H1 (cell line): ENCODE results near the gene AFAP1L2. TPM values are rescaled to one million over a fixed set of nuclear protein-coding genes. Genes with fewer than 3 reads are reported as not detected.

Experiments used
- CTCF ChIA-PET: fragments of 300-600 bp; sonication (Branson Sonifier 250); formaldehyde crosslinking; loops from one replicate; lab custom pipeline; 2021; ENCODE audit not compliant: partially characterized antibody; lab: Charles Lee
- POLR2A ChIA-PET: fragments of 300-600 bp; sonication (Branson Sonifier 250); formaldehyde crosslinking; loops from one replicate; lab custom pipeline; 2021; ENCODE audit warnings: inconsistent platforms; ENCODE audit not compliant: partially characterized antibody; lab: Charles Lee
- DNase-seq, 2 experiments: peaks; one replicate each; pipeline versions ENCODE4 v3.0.0 to v3.0.0-alpha.2; 2010 to 2022; ENCODE audit warnings: low spot score in 2 of 2, low read depth in 1 of 2, mixed read lengths in 1 of 2
- FAIRE-seq: peaks from 2 replicates; lab custom pipeline; 2011; peaks lifted over from hg19 to GRCh38; lab: Jason Lieb, UNC
- H2AFZ ChIP-seq: 2 replicates; pipeline ENCODE4 v1.8.1; 2012; ENCODE audit warnings: low read length, inconsistent platforms
- H2AK5ac ChIP-seq: 2 replicates; pipeline ENCODE4 v1.6.1; 2013; ENCODE audit warnings: low read depth, low read length
- H2BK120ac ChIP-seq: replicated peaks from 2 replicates; pipeline ENCODE3; 2013; ENCODE audit warnings: low read depth, low read length, inconsistent platforms
- H2BK12ac ChIP-seq: 2 replicates; pipeline ENCODE4 v1.6.1; 2013; ENCODE audit warnings: low read depth, low read length
- H2BK15ac ChIP-seq: 2 replicates; pipeline ENCODE4 v1.6.1; 2013; ENCODE audit warnings: low read length
- H2BK20ac ChIP-seq: 2 replicates; pipeline ENCODE4 v1.6.1; 2013; ENCODE audit warnings: low read length
- H2BK5ac ChIP-seq: 2 replicates; pipeline ENCODE4 v1.6.1; 2013; ENCODE audit warnings: low read depth, low read length
- H3K14ac ChIP-seq: 2 replicates; pipeline ENCODE4 v1.6.1; 2013; ENCODE audit warnings: inconsistent platforms; ENCODE audit not compliant: insufficient read length
- H3K18ac ChIP-seq: 2 replicates; pipeline ENCODE4 v1.6.1; 2013; ENCODE audit warnings: low read length; ENCODE audit errors: extremely low read depth
- H3K23ac ChIP-seq: 2 replicates; pipeline ENCODE4 v1.6.1; 2013; ENCODE audit warnings: inconsistent platforms; ENCODE audit not compliant: insufficient read length
- H3K23me2 ChIP-seq: 2 replicates; pipeline ENCODE4 v1.6.1; 2013; ENCODE audit warnings: low read depth, low read length
- H3K27ac ChIP-seq: 2 replicates; pipeline ENCODE4 v1.6.1; 2011; ENCODE audit warnings: low read depth, low read length, inconsistent platforms
- H3K27me3 ChIP-seq, 4 experiments: replicated peaks in 1 of 4; 1 replicate in 1 of 4; 2 replicates in 3 of 4; pipeline versions ENCODE4 v1.6.1 to v1.8.1; 2011 to 2013; ENCODE audit warnings: low read length in 3 of 4, mild to moderate bottlenecking in 3 of 4, inconsistent platforms in 2 of 4, mixed read lengths in 2 of 4, moderate library complexity in 1 of 4; ENCODE audit not compliant: control insufficient read depth in 3 of 4, insufficient read depth in 3 of 4; ENCODE audit errors: extremely low read depth in 1 of 4
- H3K36me3 ChIP-seq, 4 experiments: 2 replicates each; pipeline versions ENCODE4 v1.6.1 to v1.8.1; 2011 to 2013; ENCODE audit warnings: mild to moderate bottlenecking in 4 of 4, low read length in 3 of 4, moderate library complexity in 2 of 4, control low read depth in 1 of 4, inconsistent platforms in 1 of 4; ENCODE audit not compliant: insufficient read depth in 4 of 4, control insufficient read depth in 2 of 4
- H3K4ac ChIP-seq: replicated peaks from 2 replicates; pipeline ENCODE3; 2013; ENCODE audit warnings: low read length, low read depth, mixed read lengths, inconsistent platforms; ENCODE audit not compliant: insufficient read length
- H3K4me1 ChIP-seq, 4 experiments: replicated peaks in 1 of 4; 1 replicate in 1 of 4; 2 replicates in 3 of 4; pipeline versions ENCODE4 v1.6.1 to v1.8.1; 2011 to 2013; ENCODE audit warnings: low read length in 3 of 4, inconsistent platforms in 2 of 4, mixed read lengths in 1 of 4; ENCODE audit not compliant: insufficient read depth in 4 of 4, control insufficient read depth in 3 of 4
- H3K4me2 ChIP-seq, 2 experiments: 2 replicates each; pipeline versions ENCODE4 v1.6.1 to v1.8.1; 2011 to 2013; ENCODE audit warnings: low read depth in 2 of 2, low read length in 2 of 2, control low read depth in 1 of 2, inconsistent platforms in 1 of 2, mild to moderate bottlenecking in 1 of 2; ENCODE audit not compliant: insufficient read depth in 1 of 2
- H3K4me3 ChIP-seq, 4 experiments: fragments of 200-600, 300-600 bp in 1 of 4; sonication (generic), shearing (Covaris generic), sonication (Bioruptor Twin) in 1 of 4; 2 replicates each; pipeline versions ENCODE4 v1.5.1 to v1.8.1; 2011 to 2016; ENCODE audit warnings: low read length in 4 of 4, low read depth in 3 of 4, control low read depth in 2 of 4, inconsistent platforms in 2 of 4, mild to moderate bottlenecking in 2 of 4, mixed read lengths in 1 of 4, moderate library complexity in 1 of 4; ENCODE audit not compliant: insufficient read depth in 2 of 4; ENCODE audit errors: extremely low read depth in 1 of 4
- H3K56ac ChIP-seq: replicated peaks from 2 replicates; pipeline ENCODE3; 2013; ENCODE audit warnings: low read depth, mild to moderate bottlenecking, mixed read lengths, low read length, inconsistent platforms; ENCODE audit not compliant: insufficient read length
- H3K79me1 ChIP-seq: 2 replicates; pipeline ENCODE4 v1.6.1; 2013; ENCODE audit warnings: low read depth, low read length, control low read depth
- H3K79me2 ChIP-seq, 2 experiments: 2 replicates each; pipeline versions ENCODE4 v1.6.1 to v1.8.1; 2012 to 2013; ENCODE audit warnings: low read length in 2 of 2, mild to moderate bottlenecking in 2 of 2, inconsistent platforms in 1 of 2; ENCODE audit not compliant: insufficient read depth in 2 of 2, control insufficient read depth in 1 of 2
- H3K9ac ChIP-seq, 4 experiments: replicated peaks in 1 of 4; 1 replicate in 1 of 4; 2 replicates in 3 of 4; pipeline versions ENCODE4 v1.6.1 to v1.8.1; 2011 to 2013; ENCODE audit warnings: low read depth in 3 of 4, low read length in 3 of 4, control low read depth in 2 of 4, mild to moderate bottlenecking in 2 of 4, moderate library complexity in 2 of 4, inconsistent platforms in 1 of 4; ENCODE audit errors: extremely low read depth in 1 of 4
- H3K9me3 ChIP-seq, 2 experiments: 2 replicates each; pipeline versions ENCODE4 v1.6.1 to v1.8.1; 2012 to 2013; ENCODE audit warnings: mild to moderate bottlenecking in 2 of 2, moderate library complexity in 2 of 2, control low read depth in 1 of 2, inconsistent platforms in 1 of 2, low read depth in 1 of 2, low read length in 1 of 2, mixed read lengths in 1 of 2; ENCODE audit not compliant: insufficient read depth in 2 of 2
- H4K20me1 ChIP-seq, 2 experiments: replicated peaks in 1 of 2; 2 replicates each; pipeline versions ENCODE3 to v1.8.1; 2011 to 2013; ENCODE audit warnings: inconsistent platforms in 2 of 2, low read length in 2 of 2, mild to moderate bottlenecking in 1 of 2; ENCODE audit not compliant: insufficient read depth in 2 of 2, control insufficient read depth in 1 of 2
- H4K5ac ChIP-seq: 2 replicates; pipeline ENCODE4 v1.6.1; 2013; ENCODE audit warnings: low read length, low read depth, mixed read lengths, inconsistent platforms; ENCODE audit not compliant: insufficient read length
- H4K8ac ChIP-seq: 2 replicates; pipeline ENCODE4 v1.8.0; 2013; ENCODE audit warnings: mild to moderate bottlenecking, moderate library complexity, low read length, inconsistent platforms; ENCODE audit not compliant: insufficient read depth; ENCODE audit errors: extremely low read depth
- H4K91ac ChIP-seq: replicated peaks from 2 replicates; pipeline ENCODE3; 2013; ENCODE audit warnings: low read length, mixed read lengths, inconsistent platforms; ENCODE audit not compliant: insufficient read length
- BCL11A ChIP-seq, 2 experiments: IDR thresholded peaks; one replicate each; pipeline ENCODE4 v1.6.1; 2011; ENCODE audit warnings: low read depth in 2 of 2, low read length in 2 of 2, mild to moderate bottlenecking in 2 of 2
- CREB1 ChIP-seq: IDR thresholded peaks from 2 replicates; pipeline ENCODE4 v1.6.1; 2012; ENCODE audit warnings: inconsistent platforms
- RFX5 ChIP-seq: IDR thresholded peaks from 2 replicates; pipeline ENCODE4 v1.6.1; 2011; ENCODE audit warnings: low read depth, low read length, improper control_type of control experiment, borderline replicate concordance
- WGBS, 2 experiments: shearing (Covaris generic) in 1 of 2; methylation state at CpG; one replicate each; pipeline versions ENCODE4 v1.1.6 to v1.1.7; 2013 to 2015; ENCODE audit warnings: low lambda C conversion rate in 2 of 2, mixed read lengths in 2 of 2, inconsistent platforms in 1 of 2, low coverage in 1 of 2, missing lambda C conversion rate in 1 of 2; ENCODE audit not compliant: insufficient replicate concordance in 2 of 2, insufficient coverage in 1 of 2, insufficient read length in 1 of 2; ENCODE audit errors: extremely low coverage in 1 of 2, missing lambda C conversion rate in 1 of 2; 5-methylcytosine and 5-hydroxymethylcytosine counted together
- polyA plus RNA-seq, 7 experiments: library from polyadenylated mRNA; depleted of rRNA in 3 of 7; stranded (reverse) in 5 of 7; unstranded in 2 of 7; fragments of >200 nt in 5 of 7; fragments of 200-250 nt in 2 of 7; gene quantifications; 1 replicate in 5 of 7; 2 replicates in 1 of 7; 4 replicates in 1 of 7; pipeline versions ENCODE4 v1.2.1 to v1.2.3, GENCODE V29; 2011 to 2013; ENCODE audit warnings: missing spikeins in 2 of 7, mixed read lengths in 2 of 7
- total RNA-seq: library from RNA; stranded (reverse); fragmentation: NEBNext Ultra II Directional; extraction: Animal tissue kit (Norgen Biotek cat#: 25700); gene quantifications from 2 replicates; pipeline ENCODE4 v1.2.1, GENCODE V29; 2021

The AFAP1L2 gene
- total and polyA plus RNA-seq, 2 of the 8 experiments (the other 6 are each of a cell fraction or from before 2014, with no cell fraction given), result 3.9 to 6.4 TPM

- Histone ChIP-seq H2AFZ (no peak overlapping the region), H3K9ac (no peak overlapping the region), H3K23ac (no peak overlapping the region), H4K20me1 (no peaks in the 10 kb centered on the region), H3K4ac (no peak overlapping the region), H2AK5ac (no peak overlapping the region), H4K91ac (no peak overlapping the region), H3K36me3 (no peaks in the 10 kb centered on the region), H2BK15ac (no peak overlapping the region), H3K9me3 (no peaks in the 10 kb centered on the region), H3K56ac (no peak overlapping the region), H3K27ac (no peak overlapping the region), H3K14ac (no peak overlapping the region), H3K4me3 (no peak overlapping the region)
- 88% methylated on average over 5 of the region's 5 CpGs; no CpG with 5 or more reads in 1 of the 2 experiments for whole genome bisulfite sequencing, 2 experiments
- DNase-seq (no peak), FAIRE-seq (no peak)
- ChIA-PET POLR2A (no interaction called here), CTCF (interaction anchor here (0.8 to 1.9 kb wide), 9 partner anchors 10 to 381 kb away, joined by 3 to 8 read pairs (median 4); no protein-coding TSS in a partner anchor)
- TF ChIP-seq RFX5, result no peak
- no peak for TF ChIP-seq BCL11A (IDR thresholded peaks at IDR 0.05; ENCODE audit: low read depth in 2 of 2, low read length in 2 of 2)
- no peak for TF ChIP-seq CREB1
- TF ChIP-seq, all 59 proteins: peak for 0
- Histone ChIP-seq H2BK12ac (no peak overlapping the region), H3K23me2 (0 out of 2 replicates have a peak, but pooled peaks cover 2% of the 10 kb centered on the region), H4K5ac (no peak overlapping the region), H3K27me3 (0 out of 7 replicates have a peak, but pooled peaks cover 0 to 2% (median 0%) of the 10 kb centered on the region in 4 experiments), H3K4me1 (peaks cover 0 to 8% (median 5%) of the 10 kb centered on the region in 4 experiments; a peak in 5 of 7 replicates), H2BK20ac (no peak overlapping the region), H2BK5ac (no peak overlapping the region), H4K8ac (no peak overlapping the region), H2BK120ac (no peak overlapping the region), H3K4me2 (no peak overlapping the region), H3K79me2 (no peaks in the 10 kb centered on the region), H3K18ac (no peak overlapping the region), H3K79me1 (no peaks in the 10 kb centered on the region)
These were observed 81.3 kb downstream of the AFAP1L2 start for GRCh38 chr10:114323023-114323422.
